ENCODE results near the gene CMTM3. TPM values are rescaled to one million over a fixed set of nuclear protein-coding genes. Genes with fewer than 3 reads are reported as not detected.

Gene CMTM3
- total and polyA plus RNA-seq, 2 of the 4 experiments (the other 2 are of a cell fraction): 4.5 to 35.5 TPM

GRCh38 chr16:66623755-66624154, 19.3 kb downstream of the CMTM3 start:
- Histone ChIP-seq H2BK5ac (ENCODE audit: low read depth, low read length, poor library complexity, severe bottlenecking) (no peak overlapping the region), H3K27me3 (ENCODE audit: control insufficient read depth, insufficient read depth, low read length) (no peaks in the 10 kb centered on the region), H2BK120ac (ENCODE audit: low read depth, low read length) (no peak overlapping the region), H3K23ac (ENCODE audit: low read depth, low read length) (no peak overlapping the region), H3K27ac (ENCODE audit: insufficient read depth, low read length) (no peak overlapping the region), H4K8ac (ENCODE audit: low read depth in 2 of 2, low read length in 2 of 2) (no peak overlapping the region), H3K9me1 (ENCODE audit: insufficient read depth, low read length) (peaks cover 13% of the 10 kb centered on the region), H3K4me2 (ENCODE audit: low read depth, low read length) (no peak overlapping the region), H4K20me1 (ENCODE audit: insufficient read depth, low read length) (peaks cover 5% of the 10 kb centered on the region; the same call in 1 of the 2 replicates), H3K79me1 (ENCODE audit: low read depth in 1 of 2, low read length in 2 of 2) (0 out of 4 replicates have a peak, but pooled peaks cover 0 to 2% of the 10 kb centered on the region in 2 experiments), H2AK5ac (ENCODE audit: low read depth, low read length) (no peak overlapping the region), H3K9ac (ENCODE audit: low read depth, low read length) (no peak overlapping the region), H2AK9ac (replicated peaks; ENCODE audit: low read depth, low read length, poor library complexity) (no peak overlapping the region), H3K14ac (replicated peaks; ENCODE audit: low read depth, low read length) (no peak overlapping the region), H3K9me3 (ENCODE audit: control insufficient read depth, insufficient read depth, low read length) (no peaks in the 10 kb centered on the region), H3K4ac (ENCODE audit: low read depth, low read length) (no peak overlapping the region), H2AFZ (replicated peaks; ENCODE audit: low read length, poor library complexity) (no peak overlapping the region), H3K18ac (ENCODE audit: low read depth, low read length) (no peak overlapping the region), H2BK20ac (ENCODE audit: low read depth, low read length) (no peak overlapping the region), H2BK15ac (ENCODE audit: low read depth, low read length) (no peak overlapping the region), H3K4me1 (ENCODE audit: control insufficient read depth, insufficient read depth, low read length) (peaks cover 15% of the 10 kb centered on the region), H3K4me3 (ENCODE audit: insufficient read depth, low read depth, low read length) (no peak overlapping the region), H3K36me3 (ENCODE audit: control insufficient read depth, insufficient read depth, low read length) (no peaks in the 10 kb centered on the region), H4K91ac (ENCODE audit: insufficient read depth, low read depth, low read length) (no peak overlapping the region), H3K56ac (ENCODE audit: extremely low read depth, insufficient read depth, low read length) (no peak overlapping the region), H4K5ac (ENCODE audit: low read depth, low read length) (no peak overlapping the region)
- POLR2A ChIA-PET (ENCODE audit: unreplicated experiment): no interaction called here
- no peak for TF ChIP-seq CHD1 (IDR thresholded peaks at IDR 0.05; ENCODE audit: low read depth, low read length)
- TF ChIP-seq FOS (IDR thresholded peaks at IDR 0.05; ENCODE audit: low read depth, low read length): no peak
- TF ChIP-seq RCOR1 (IDR thresholded peaks at IDR 0.05; ENCODE audit: insufficient replicate concordance, low read length): no peak
- no peak for TF ChIP-seq SMC3 (IDR thresholded peaks at IDR 0.05; ENCODE audit: low read depth, low read length)
- TF ChIP-seq, protein P1, sequence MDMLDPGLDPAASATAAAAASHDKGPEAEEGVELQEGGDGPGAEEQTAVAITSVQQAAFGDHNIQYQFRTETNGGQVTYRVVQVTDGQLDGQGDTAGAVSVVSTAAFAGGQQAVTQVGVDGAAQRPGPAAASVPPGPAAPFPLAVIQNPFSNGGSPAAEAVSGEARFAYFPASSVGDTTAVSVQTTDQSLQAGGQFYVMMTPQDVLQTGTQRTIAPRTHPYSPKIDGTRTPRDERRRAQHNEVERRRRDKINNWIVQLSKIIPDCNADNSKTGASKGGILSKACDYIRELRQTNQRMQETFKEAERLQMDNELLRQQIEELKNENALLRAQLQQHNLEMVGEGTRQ (IDR thresholded peaks at IDR 0.05; ENCODE audit: low read depth, low read length): no peak
- TF ChIP-seq BHLHE40 (IDR thresholded peaks at IDR 0.05; ENCODE audit: low read depth, low read length): no peak
- no peak for TF ChIP-seq MXI1 (IDR thresholded peaks at IDR 0.05; ENCODE audit: borderline replicate concordance, low read depth, low read length)
- no peak for TF ChIP-seq NFE2L2 (IDR thresholded peaks at IDR 0.05; ENCODE audit: low read depth, low read length)
- no peak for TF ChIP-seq MAZ (IDR thresholded peaks at IDR 0.05; ENCODE audit: borderline replicate concordance, low read depth, low read length)
- TF ChIP-seq, protein P2, sequence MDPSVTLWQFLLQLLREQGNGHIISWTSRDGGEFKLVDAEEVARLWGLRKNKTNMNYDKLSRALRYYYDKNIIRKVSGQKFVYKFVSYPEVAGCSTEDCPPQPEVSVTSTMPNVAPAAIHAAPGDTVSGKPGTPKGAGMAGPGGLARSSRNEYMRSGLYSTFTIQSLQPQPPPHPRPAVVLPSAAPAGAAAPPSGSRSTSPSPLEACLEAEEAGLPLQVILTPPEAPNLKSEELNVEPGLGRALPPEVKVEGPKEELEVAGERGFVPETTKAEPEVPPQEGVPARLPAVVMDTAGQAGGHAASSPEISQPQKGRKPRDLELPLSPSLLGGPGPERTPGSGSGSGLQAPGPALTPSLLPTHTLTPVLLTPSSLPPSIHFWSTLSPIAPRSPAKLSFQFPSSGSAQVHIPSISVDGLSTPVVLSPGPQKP (IDR thresholded peaks at IDR 0.05; ENCODE audit: borderline replicate concordance, low read depth, low read length): no peak
- TF ChIP-seq, protein P3, sequence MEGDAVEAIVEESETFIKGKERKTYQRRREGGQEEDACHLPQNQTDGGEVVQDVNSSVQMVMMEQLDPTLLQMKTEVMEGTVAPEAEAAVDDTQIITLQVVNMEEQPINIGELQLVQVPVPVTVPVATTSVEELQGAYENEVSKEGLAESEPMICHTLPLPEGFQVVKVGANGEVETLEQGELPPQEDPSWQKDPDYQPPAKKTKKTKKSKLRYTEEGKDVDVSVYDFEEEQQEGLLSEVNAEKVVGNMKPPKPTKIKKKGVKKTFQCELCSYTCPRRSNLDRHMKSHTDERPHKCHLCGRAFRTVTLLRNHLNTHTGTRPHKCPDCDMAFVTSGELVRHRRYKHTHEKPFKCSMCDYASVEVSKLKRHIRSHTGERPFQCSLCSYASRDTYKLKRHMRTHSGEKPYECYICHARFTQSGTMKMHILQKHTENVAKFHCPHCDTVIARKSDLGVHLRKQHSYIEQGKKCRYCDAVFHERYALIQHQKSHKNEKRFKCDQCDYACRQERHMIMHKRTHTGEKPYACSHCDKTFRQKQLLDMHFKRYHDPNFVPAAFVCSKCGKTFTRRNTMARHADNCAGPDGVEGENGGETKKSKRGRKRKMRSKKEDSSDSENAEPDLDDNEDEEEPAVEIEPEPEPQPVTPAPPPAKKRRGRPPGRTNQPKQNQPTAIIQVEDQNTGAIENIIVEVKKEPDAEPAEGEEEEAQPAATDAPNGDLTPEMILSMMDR (conservative IDR thresholded peaks at IDR 0.05; ENCODE audit: low read depth, low read length): no peak
- TF ChIP-seq CEBPB (IDR thresholded peaks at IDR 0.05; ENCODE audit: low read depth, low read length): no peak
- no peak for TF ChIP-seq RFX5 (IDR thresholded peaks at IDR 0.05; ENCODE audit: low read depth, low read length)
- TF ChIP-seq MAFK (IDR thresholded peaks at IDR 0.05; ENCODE audit: low read depth, low read length): no peak
- no peak for TF ChIP-seq RAD21 (IDR thresholded peaks at IDR 0.05; ENCODE audit: low read length)
- TF ChIP-seq POLR2A (IDR thresholded peaks at IDR 0.05; ENCODE audit: low read depth, low read length): no peak
- dilution Hi-C loops (cut with HindIII; ENCODE audit: low sequenced_read_pairs, unreplicated experiment) (no loop called here), in situ Hi-C loops (cut with MboI; ENCODE audit: low sequenced_read_pairs) (no loop called here), intact Hi-C loops (cut with micrococcal nuclease) (no loop called here)
- DNase-seq (no peak), ATAC-seq (ENCODE audit: low read depth) (no peak)
- WGBS, 2 experiments (ENCODE audit: extremely low coverage in 2 of 2, insufficient read length in 1 of 2): 100% methylated on average over 1 of the region's 3 CpGs; no CpG with 5 or more reads in 1 of the 2 experiments
- CTCF ChIA-PET: interaction anchor here (1.0 kb wide), 1 partner anchor 27 kb away, joined by 3 read pairs; no protein-coding TSS in a partner anchor
- BruUV-seq (replicated peaks): no TSS peak
